HG03139 (cell line): ENCODE data around the gene MFSD12.
"Not testable (repeated sequence)": the region's sequence is repeated elsewhere in the genome, so short reads cannot be mapped to it uniquely, and the experiment has no call there.

Source experiments
- ATAC-seq: cut with Tn5 transposase; IDR thresholded peaks from one replicate; pipeline ENCODE4 v1.9.1; 2021; ENCODE audit not compliant: unreplicated experiment

Gene MFSD12

DNA sequence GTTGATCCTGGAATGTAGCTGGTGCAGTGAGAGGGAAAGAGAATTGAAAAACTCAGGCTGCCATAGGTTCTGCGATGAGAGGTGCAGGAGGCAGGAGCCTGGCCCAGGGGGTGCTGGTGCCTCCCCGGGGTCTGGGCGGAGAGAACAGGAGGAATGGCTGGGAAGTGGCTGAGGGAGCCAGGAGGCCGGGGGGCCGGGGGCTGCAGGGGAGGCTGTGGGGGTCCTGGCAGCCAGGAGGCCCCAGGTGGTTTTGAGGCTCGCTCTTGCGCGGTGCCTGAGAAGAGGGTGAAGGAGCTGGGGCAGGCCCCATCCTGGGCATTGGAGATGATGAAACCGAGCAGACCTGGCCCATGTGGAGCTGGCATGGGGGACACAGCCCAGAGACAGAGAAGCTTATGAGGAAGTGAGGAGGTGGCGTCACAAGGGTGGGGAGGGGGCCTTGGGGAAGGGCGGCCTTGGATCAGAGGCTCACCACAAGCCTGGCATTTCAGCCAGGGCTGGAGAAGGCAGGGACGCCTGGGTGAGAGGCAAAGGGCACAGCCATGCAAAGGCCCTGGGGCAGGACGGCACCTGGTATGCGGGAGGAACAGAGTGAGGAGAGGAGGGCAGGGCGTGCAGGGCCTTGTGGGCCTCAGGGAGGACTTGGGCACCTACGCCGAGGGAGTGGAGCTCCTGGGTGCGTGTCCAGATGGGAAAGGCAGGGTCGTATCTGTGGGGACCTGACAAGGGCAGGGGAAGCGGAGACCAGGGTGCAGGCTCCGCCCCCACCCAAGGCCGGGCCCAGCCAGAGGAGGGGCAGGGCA, 19.7 kb downstream of the MFSD12 start:
- no peak for ATAC-seq

DNA sequence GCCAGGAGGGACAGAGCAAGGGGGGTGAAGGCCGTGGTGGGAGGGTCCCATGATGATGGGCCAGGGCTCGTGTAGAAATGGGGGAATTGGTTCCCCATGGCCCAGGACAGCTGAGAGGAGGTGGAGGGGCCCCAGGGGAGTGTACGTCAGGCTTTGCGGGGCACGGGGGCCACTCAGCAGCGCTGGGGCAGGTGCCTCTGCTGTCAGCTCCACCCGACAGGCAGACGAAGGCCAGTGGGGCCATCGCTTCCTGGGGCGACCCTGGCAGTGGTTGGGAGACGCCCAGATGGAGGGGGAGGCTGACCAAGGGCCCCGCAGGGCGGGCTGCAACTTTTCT, 20.3 kb downstream of the MFSD12 start:
- ATAC-seq = no peak

DNA sequence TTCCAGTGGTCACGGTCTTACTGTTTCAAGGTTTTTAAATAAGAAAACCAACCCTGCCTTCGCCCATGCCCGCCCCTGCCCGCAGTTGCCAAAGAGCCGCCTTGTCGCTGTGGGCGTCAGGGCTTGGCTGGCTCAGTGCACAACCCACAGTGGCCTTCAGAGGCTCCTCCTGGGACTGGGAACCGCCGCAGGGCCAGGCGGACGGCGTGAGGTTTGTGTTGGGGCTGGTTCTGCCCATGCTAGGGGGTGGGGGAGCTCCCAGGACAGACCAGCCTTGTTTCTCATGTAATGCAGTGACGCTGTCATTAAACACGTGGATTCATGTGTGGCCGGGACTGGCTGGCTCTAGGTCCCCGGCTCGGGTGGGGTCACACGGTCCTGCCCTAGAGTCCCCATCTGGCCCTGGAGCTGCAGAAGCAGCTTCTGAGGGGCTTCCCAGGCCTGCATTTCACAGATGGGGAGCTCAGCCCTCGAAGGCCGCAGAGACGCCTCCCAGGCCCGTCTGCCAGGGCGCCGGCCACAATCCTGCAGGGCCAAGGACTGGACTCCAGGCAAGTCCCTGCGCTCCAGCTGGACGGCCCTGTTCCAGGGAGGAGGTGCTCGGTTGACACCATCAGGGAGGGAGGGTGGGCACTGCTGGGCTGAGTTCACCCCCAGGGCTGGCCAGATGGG, 20.8 kb downstream of the MFSD12 start:
- no peak for ATAC-seq

DNA sequence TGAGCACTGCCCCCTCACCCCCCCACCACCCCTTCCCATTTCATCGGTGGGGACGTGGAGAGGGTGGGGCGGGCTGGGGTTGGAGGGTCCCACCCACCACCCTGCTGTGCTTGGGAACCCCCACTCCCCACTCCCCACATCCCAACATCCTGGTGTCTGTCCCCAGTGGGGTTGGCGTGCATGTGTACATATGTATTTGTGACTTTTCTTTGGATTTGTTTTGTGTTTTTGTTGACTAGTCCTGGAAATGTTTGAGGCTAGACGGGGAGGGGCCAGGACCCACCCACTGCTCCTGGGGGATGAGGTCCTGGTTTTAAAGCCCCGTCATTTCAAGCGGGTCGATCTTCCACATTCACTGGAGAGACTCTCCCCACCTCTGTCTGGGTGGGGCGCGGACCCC, 21.4 kb downstream of the MFSD12 start:
- ATAC-seq = no peak

DNA sequence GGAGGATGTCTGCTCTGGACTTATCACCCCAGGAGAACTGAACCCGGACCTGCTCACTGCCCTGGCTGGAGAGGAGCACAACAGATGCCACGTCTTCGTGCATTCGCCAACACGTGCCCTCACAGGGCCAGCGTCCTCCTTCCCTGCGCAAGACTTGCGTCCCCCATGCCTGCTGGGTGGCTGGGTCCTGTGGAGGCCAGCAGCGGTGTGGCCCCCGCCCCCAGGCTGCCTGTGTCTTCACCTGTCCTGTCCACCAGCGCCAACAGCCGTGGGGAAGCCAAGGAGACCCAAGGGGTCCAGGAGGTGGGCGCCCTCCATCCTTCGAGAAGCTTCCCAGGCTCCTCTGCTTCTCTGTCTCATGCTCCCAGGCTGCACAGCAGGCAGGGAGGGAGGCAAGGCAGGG, 21.8 kb downstream of the MFSD12 start:
- no peak for ATAC-seq

DNA sequence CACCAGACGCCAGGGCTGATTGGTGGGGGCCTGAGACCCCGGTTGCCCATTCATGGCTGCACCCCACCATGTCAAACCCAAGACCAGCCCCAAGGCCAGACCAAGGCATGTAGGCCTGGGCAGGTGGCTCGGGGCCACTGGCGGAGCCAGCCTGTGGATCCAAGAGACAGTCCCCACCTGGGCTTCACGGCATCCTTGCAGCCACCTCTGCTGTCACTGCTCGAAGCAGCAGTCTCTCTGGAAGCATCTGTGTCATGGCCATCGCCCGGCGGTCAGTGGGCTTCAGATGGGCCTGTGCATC, 22.2 kb downstream of the MFSD12 start:
- ATAC-seq = no peak

DNA sequence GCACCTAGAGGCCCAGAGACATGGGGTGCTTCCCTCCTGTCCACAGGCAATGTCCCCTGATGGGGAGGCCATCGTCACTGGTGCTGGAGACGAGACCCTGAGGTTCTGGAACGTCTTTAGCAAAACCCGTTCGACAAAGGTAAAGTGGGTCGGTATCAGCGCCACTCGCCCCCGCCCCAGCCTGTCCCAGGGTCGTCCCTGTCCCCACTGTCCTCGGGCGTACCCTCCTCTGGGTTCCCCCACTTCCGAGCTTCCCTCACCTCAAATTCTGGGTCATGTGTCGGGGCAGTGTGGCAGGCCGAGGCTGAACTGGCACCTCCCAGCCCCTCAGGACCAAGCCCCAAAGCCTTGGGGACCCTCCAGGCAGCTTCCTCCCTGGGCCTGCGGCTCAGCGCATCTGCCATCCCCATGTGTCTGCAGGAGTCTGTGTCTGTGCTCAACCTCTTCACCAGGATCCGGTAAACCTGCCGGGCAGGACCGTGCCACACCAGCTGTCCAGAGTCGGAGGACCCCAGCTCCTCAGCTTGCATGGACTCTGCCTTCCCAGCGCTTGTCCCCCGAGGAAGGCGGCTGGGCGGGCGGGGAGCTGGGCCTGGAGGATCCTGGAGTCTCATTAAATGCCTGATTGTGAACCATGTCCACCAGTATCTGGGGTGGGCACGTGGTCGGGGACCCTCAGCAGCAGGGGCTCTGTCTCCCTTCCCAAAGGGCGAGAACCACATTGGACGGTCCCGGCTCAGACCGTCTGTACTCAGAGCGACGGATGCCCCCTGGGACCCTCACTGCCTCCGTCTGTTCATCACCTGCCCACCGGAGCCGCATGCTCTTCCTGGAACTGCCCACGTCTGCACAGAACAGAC, 22.8 kb downstream of the MFSD12 start:
- ATAC-seq = no peak

DNA sequence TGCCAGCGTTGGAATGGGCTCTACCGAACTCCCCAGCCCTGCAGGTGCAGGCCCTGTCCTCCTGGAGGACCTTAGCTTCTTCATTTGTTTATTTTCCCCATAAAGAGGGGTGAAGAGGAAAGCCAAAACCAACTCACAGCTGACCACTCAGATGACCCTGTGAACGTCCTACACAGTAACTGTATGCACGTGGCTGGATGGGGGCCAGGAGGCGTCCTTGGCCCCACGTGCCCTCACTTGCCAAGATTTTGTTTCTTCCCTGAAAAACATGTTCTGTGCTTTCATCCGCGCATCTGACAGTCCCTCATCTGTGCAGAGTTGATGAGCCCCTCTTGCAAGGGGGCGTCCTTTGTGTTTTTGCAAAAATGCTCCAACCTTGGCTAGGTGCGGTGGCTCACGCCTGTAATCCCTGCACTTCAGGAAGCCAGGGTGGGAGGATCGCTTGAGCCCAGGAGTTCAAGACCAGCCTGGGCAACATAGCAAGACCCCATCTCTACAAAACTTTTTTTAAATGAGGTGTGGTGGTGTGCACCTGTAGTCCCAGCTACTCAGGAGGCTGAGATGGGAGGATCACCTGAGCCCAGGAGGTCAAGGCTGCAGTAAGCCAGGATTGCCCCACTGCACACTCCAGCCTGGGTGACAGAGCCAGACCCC, 23.7 kb downstream of the MFSD12 start:
- ATAC-seq = no peak

DNA sequence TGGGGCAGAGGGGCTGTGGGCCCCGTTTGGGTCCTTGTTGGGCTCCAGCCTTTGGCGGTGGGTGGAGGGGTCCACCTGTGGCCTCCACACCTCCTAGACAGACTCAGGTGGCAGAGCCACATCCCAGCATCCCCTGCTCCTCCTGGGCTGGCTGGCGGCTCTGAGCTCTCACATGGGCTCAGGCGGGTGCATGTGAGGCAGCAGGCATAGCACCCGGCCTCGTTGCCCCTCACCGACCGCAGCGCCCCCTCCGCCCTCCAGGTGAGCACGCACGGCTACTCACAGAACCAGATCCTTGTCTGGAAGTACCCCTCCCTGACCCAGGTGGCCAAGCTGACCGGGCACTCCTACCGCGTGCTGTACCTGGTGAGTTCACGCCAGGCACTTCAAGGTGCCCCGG, 24.4 kb downstream of the MFSD12 start:
- no peak for ATAC-seq

DNA sequence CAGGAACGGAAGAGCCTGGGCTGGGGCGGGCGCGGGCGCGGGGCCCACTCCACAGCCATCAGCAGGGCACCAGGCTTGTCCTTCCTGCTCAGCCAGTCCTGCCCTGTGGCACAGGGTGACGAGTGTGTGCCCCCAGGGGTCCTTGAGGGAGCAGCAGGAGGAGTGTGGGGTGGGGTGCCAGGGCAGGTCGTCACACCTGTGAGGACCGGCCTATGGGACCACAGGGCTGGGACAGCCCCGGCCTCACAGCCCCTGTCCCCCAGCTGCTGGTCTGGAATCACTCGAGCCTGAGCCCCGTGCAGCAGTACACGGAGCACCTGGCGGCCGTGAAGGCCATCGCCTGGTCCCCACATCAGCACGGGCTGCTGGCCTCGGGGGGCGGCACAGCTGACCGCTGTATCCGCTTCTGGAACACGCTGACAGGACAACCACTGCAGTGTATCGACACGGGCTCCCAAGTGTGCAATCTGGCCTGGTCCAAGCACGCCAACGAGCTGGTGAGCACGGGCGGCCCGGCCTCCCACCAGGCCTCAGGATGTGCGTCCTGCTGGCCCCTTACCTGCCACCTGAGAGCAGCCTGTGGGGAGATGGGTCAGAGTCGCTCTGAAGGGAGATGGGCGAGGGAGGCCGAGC, 25.1 kb downstream of the MFSD12 start:
- ATAC-seq = no peak

DNA sequence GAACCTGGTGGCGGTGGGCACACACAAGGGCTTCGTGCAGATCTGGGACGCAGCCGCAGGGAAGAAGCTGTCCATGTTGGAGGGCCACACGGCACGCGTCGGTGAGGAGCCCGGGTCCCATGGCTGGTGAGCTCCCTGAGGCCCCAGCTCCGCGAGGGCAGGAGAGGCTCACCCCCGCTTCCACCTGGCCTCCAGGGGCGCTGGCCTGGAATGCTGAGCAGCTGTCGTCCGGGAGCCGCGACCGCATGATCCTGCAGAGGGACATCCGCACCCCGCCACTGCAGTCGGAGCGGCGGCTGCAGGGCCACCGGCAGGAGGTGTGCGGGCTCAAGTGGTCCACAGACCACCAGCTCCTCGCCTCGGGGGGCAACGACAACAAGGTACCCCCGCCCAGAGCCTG, 25.7 kb downstream of the MFSD12 start:
- ATAC-seq = no peak

DNA sequence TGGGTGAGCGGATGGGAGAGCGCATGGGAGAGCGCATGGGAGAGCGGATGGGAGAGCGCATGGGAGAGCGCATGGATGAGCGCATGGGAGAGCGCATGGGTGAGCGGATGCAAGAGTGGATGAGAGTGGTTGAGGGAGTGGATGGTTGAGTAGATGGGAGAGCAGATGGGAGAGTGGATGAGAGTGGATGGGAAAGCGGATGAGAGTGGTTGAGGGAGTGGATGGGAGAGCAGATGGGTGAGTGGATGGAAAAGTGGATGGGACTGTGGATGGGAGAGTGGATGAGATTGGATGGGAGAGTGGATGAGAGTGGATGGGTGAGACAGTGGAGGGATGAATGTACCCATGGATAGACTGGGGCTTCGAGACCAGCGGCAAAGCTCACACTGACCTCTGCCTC, 27.0 kb downstream of the MFSD12 start:
- no peak for ATAC-seq

DNA sequence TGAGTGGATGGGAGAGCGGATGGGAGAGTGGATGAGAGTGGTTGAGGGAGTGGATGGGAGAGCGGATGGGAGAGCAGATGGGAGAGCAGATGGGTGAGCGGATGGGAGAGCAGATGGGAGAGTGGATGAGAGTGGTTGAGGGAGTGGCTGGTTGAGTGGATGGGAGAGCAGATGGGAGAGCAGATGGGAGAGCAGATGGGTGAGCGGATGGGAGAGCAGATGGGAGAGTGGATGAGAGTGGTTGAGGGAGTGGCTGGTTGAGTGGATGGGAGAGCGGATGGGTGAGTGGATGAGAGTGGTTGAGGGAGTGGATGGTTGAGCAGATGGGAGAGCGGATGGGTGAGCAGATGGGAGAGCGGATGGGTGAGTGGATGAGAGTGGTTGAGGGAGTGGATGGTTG, 28.1 kb downstream of the MFSD12 start:
- not testable (repeated sequence) for ATAC-seq

DNA sequence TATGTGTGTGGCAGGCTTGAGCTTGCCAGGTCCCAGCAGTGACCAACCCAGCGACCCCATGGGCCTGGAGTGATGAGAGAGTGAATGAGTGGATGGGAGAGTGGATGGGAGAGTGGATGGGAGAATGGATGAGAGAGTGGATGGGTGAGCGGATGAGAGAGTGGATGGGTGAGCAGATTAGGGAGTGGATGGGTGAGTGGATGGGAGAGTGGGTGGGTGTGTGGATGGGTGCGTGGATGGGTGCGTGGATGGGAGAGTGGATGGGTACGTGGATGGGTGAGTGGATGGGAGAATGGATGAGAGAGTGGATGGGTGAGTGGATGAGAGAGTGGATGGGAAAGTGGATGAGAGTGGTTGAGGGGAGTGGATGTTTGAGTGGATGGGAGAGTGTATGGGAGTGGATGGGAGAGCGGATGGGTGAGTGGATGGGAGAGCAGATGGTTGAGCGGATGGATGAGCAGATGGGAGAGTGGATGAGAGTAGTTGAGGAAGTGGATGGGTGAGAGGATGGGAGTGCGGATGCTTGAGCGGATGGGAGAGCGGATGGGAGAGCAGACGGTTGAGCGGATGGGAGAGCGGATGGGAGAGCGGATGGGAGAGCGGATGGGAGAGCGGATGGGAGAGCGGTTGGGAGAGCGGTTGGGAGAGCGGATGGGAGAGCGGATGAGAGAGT, 28.7 kb downstream of the MFSD12 start:
- no peak for ATAC-seq

DNA sequence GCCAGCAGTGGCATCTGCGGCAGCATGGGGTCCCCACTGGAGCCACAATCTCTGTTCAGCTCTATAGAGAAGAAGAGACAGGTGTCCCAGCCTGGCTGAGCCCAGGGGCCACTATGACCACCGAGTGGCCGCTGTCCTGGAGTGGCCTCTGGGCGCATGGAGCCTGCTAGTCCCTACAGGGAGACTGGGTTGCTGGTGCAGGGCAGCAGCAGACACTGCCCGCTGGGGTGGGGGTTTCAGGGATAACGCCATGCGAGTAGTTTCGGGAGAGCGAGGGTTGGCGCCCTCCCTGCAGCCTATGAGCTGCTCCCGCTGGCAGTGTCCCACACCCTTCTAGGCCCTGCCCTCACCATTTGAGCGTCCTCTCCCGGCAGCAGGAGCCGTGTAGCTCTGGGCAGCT, 29.3 kb downstream of the MFSD12 start:
- ATAC-seq = no peak

DNA sequence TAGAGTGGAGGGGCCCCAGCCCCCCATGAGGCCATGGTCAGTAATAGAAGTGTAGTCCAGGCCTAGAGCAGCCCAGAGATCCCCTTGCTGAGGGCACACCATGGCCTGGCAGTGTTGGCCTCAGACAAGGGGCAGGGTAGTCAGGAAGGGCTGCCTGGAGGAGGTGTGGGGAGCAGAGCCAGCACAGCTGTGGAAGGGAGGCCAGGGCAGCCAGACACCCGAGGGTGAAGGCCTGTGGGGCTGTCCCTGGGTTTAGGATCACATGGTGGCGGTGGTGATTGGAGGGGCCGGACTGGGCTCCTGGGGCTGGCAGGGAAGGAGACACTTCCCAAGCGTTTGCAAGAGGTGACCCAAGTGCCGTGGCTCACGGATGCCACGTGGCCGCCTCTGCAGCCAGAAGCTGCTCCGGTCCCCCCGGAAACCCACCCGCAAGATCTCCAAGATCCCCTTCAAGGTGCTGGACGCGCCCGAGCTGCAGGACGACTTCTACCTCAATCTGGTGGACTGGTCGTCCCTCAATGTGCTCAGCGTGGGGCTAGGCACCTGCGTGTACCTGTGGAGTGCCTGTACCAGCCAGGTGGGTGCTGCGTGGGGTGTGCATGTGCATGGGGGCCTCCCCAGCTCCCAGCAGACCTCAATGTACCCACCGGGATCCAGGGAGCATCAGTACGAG, 30.0 kb downstream of the MFSD12 start:
- no peak for ATAC-seq

DNA sequence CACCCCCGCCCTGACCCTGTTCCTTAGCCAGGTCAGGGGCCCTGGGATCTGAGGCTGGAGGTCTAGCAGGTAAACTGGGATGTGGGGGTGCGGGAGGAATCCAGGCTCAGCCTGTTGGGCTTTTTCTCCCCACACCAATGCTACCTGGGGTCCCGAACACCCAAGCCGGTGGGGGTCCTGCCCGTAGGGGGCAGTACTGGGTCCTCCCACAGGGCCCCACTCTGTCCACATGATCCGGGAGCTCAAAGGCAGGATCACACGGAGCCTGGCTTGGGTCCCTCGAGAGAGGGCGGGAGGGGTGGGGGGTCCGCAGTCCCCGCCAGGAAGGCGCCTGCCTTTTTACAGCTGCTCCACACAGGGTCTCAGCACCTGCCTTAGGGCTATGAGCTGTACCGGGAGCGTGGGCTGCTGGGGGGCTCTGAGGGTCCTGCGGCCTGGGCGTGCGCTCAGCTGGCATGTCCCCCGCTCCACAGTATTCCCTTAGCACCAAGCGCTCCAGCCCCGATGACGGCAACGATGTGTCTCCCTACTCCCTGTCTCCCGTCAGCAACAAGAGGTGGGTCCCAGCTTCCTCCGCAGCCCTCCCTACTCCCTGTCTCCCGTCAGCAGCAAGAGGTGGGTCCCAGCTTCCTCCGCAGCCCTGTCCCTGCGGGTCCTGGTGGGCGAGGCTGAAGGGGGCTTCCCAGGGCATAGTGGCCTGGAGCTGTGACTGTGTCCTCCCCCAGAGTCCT, 30.7 kb downstream of the MFSD12 start:
- no peak for ATAC-seq

DNA sequence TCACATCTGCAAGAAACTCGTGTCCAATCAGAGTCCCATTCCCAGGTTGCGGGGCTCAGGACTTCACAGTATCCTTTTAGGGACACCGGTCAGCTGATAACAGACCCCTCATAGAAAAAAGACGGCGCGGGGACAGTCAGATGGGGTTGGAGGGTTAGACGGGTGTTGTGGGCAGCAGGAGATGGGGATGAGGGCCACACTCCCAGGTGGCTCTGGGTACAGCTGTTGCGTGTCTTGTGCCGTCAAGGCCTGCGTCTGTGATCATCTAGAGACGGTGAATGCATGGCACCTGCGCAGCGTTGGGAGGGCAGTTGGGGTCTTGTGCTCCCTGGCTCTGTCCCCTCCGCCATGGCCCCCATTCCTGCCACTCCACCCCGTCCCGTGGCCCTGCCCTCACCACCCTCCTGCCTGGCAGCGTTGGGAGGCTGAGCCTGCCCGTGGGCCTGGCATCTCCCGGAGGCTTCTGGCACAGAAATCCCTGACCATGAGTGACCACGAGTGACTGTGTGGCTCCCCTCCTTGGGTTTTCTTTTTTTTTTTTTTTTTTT, 32.4 kb downstream of the MFSD12 start:
- ATAC-seq = no peak
